Skeletal muscle tissue (tissue), 4 donors: Measurements from ENCODE around the gene SULT1E1. TPM values are rescaled to one million over a fixed set of nuclear protein-coding genes. Genes with fewer than 3 reads are reported as not detected.

Source experiments
- H3K27ac ChIP-seq: one replicate; pipeline ENCODE4 v1.7.0; 2013; ENCODE audit warnings: mild to moderate bottlenecking, low read depth, low read length, inconsistent platforms
- H3K27me3 ChIP-seq, 3 donors: one replicate each; pipeline ENCODE4 v1.7.0; 2013; ENCODE audit warnings: low read length in 3 of 3; ENCODE audit not compliant: control insufficient read depth in 3 of 3, insufficient read depth in 3 of 3
- H3K36me3 ChIP-seq, 3 donors: one replicate each; pipeline ENCODE4 v1.7.0; 2013; ENCODE audit warnings: low read length in 3 of 3; ENCODE audit not compliant: control insufficient read depth in 3 of 3, insufficient read depth in 3 of 3
- H3K4me1 ChIP-seq, 3 donors: one replicate each; pipeline ENCODE4 v1.7.0; 2013; ENCODE audit warnings: low read length in 3 of 3, mild to moderate bottlenecking in 3 of 3; ENCODE audit not compliant: control insufficient read depth in 3 of 3, insufficient read depth in 3 of 3
- H3K4me3 ChIP-seq, 3 donors: one replicate each; pipeline ENCODE4 v1.7.0; 2013; ENCODE audit warnings: low read length in 3 of 3
- H3K9ac ChIP-seq, 3 donors: one replicate each; pipeline ENCODE4 v1.7.0; 2013; ENCODE audit warnings: low read length in 3 of 3, mild to moderate bottlenecking in 3 of 3, moderate library complexity in 2 of 3, low read depth in 1 of 3
- H3K9me3 ChIP-seq, 3 donors: one replicate each; pipeline ENCODE4 v1.7.0; 2013; ENCODE audit warnings: low read length in 3 of 3; ENCODE audit not compliant: control insufficient read depth in 3 of 3
- total RNA-seq: library from RNA; depleted of rRNA; stranded (reverse); fragments of >200 nt; gene quantifications from one replicate; pipeline ENCODE4 v1.2.3, GENCODE V29; 2014
- donor health status: Osteomylitis.

SULT1E1 gene
- total RNA-seq, 1 donor from 2014 or later, result 29.7 TPM

- Histone ChIP-seq H3K9ac (no peak overlapping the region), H3K9me3 (no peaks in the 10 kb centered on the region), H3K27ac (no peak overlapping the region), H3K4me1 (no peaks in the 10 kb centered on the region), H3K27me3 (no peaks in the 10 kb centered on the region), H3K4me3 (no peak overlapping the region), H3K36me3 (no peaks in the 10 kb centered on the region)
These were observed 10.6 kb downstream of the SULT1E1 start for GRCh38 chr4:69849297-69849696.

GRCh38 chr4:69848028-69848427 lies 11.9 kb downstream of the SULT1E1 start:
- no peaks in the 10 kb centered on the region for H3K27me3 ChIP-seq
- no peak overlapping the region for H3K27ac ChIP-seq
- no peaks in the 10 kb centered on the region for H3K4me1 ChIP-seq
- no peaks in the 10 kb centered on the region for H3K9me3 ChIP-seq
- H3K9ac ChIP-seq, result no peak overlapping the region
- H3K4me3 ChIP-seq, result no peak overlapping the region
- H3K36me3 ChIP-seq, result no peaks in the 10 kb centered on the region

- Histone ChIP-seq H3K36me3 (no peaks in the 10 kb centered on the region), H3K27ac (no peak overlapping the region), H3K9me3 (no peaks in the 10 kb centered on the region), H3K4me3 (no peak overlapping the region), H3K9ac (no peak overlapping the region), H3K27me3 (no peaks in the 10 kb centered on the region), H3K4me1 (no peaks in the 10 kb centered on the region)
These were observed 16.0 kb downstream of the SULT1E1 start for GRCh38 chr4:69843932-69844331.

DNA sequence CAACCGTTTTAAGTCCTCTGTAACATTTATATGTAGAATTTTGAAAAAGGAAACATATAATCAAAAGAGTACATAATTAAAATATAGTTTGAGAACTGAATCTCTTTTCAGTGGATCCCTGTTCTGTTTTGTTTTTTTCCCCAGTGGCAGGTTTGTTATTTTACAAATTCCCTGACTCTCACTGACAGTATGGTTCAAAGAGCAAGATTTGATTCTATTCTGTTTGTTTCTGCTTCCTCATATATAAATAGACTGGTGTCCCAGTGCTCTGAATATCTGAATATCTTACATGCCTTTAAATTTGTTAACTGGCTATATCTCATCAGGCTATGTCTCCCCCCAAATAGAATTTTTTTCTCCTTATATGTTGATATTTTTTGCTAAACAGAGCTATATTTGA lies 16.6 kb downstream of the SULT1E1 start:
- Histone ChIP-seq H3K4me1 (no peaks in the 10 kb centered on the region), H3K27me3 (no peaks in the 10 kb centered on the region), H3K4me3 (no peak overlapping the region), H3K9ac (no peak overlapping the region), H3K27ac (no peak overlapping the region), H3K9me3 (no peaks in the 10 kb centered on the region), H3K36me3 (no peaks in the 10 kb centered on the region)

GRCh38 chr4:69838977-69839376 lies 21.0 kb downstream of the SULT1E1 start:
- H3K9ac ChIP-seq, result no peak overlapping the region
- H3K4me3 ChIP-seq, result no peak overlapping the region

GRCh38 chr4:69836287-69836686 lies 23.7 kb downstream of the SULT1E1 start:
- H3K36me3 ChIP-seq, result no peaks in the 10 kb centered on the region
- no peaks in the 10 kb centered on the region for H3K27me3 ChIP-seq
- H3K4me3 ChIP-seq, result no peak overlapping the region
- H3K9me3 ChIP-seq, result no peaks in the 10 kb centered on the region
- H3K4me1 ChIP-seq, result no peaks in the 10 kb centered on the region
- no peak overlapping the region for H3K27ac ChIP-seq
- H3K9ac ChIP-seq, result no peak overlapping the region

More at GRCh38 chr4:69838977-69839376, 21.0 kb downstream of the SULT1E1 start:
- Histone ChIP-seq H3K27me3 (no peaks in the 10 kb centered on the region), H3K36me3 (no peaks in the 10 kb centered on the region), H3K27ac (no peak overlapping the region), H3K4me1 (no peaks in the 10 kb centered on the region), H3K9me3 (no peaks in the 10 kb centered on the region)

GRCh38 chr4:69835766-69836165 lies 24.2 kb downstream of the SULT1E1 start:
- H3K4me1 ChIP-seq, result no peaks in the 10 kb centered on the region
- no peak overlapping the region for H3K9ac ChIP-seq
- no peaks in the 10 kb centered on the region for H3K36me3 ChIP-seq
- no peaks in the 10 kb centered on the region for H3K27me3 ChIP-seq
- H3K27ac ChIP-seq, result no peak overlapping the region
- H3K9me3 ChIP-seq, result no peaks in the 10 kb centered on the region
- H3K4me3 ChIP-seq, result no peak overlapping the region

DNA sequence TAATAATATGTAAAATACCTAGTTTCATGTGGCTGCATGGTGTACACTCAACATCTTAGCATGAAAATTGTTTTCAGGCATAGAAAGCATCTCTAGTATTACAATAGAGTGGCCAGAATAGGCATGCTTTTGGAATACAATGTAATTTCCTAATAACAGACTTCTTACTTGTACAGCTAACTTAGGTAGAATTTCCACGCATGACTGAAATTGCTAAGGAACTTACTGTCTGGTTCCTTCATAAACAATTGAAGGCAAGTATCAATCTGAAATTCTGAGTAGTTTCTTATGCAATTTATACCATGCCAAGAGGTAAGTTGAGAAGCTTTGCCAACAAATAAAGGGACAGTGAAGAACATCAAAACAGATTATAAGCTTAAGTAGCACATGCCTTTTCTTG lies 26.7 kb downstream of the SULT1E1 start:
- Histone ChIP-seq H3K27ac (no peak overlapping the region), H3K4me1 (no peaks in the 10 kb centered on the region), H3K36me3 (no peaks in the 10 kb centered on the region), H3K4me3 (no peak overlapping the region), H3K9ac (no peak overlapping the region), H3K27me3 (no peaks in the 10 kb centered on the region), H3K9me3 (no peaks in the 10 kb centered on the region)

- no peak overlapping the region for H3K9ac ChIP-seq
- H3K27ac ChIP-seq, result no peak overlapping the region
- no peaks in the 10 kb centered on the region for H3K9me3 ChIP-seq
- H3K36me3 ChIP-seq, result no peaks in the 10 kb centered on the region
- H3K4me1 ChIP-seq, result no peaks in the 10 kb centered on the region
- H3K27me3 ChIP-seq, result no peaks in the 10 kb centered on the region
- H3K4me3 ChIP-seq, result no peak overlapping the region
These were observed 27.5 kb downstream of the SULT1E1 start for GRCh38 chr4:69832326-69833030.

DNA sequence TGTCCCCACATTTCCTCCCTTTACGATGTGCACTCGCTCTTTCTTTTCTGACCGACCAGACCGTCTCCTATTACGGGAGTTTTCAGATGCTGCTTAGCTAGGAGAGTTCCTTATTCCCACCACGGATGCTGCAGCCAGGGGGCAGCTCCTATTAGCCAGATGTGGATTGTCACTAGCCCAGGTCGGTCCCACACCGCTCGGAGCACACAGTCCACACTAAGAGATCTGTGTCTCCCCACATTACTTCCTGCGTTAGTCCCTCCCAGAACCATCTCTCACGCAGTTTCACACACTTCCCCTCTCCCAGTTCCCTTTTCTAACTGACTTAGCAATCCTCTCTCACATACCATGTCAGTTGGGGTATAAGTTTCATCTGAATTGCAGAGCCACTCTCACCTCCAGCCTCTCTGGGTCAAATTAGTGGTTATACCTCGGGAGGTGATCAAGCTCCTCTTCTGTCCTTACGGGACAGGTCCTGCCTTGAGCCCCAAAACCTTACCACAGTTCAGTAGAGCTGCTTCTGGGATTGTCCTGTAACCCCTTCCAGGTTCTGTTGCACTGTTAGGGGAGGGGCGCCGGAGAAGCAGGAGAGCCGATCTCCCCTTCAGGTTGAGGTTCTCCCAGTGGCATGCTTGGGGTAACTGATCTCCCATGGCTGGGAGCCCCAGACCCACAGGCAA lies 28.2 kb downstream of the SULT1E1 start:
- Histone ChIP-seq H3K36me3 (no peaks in the 10 kb centered on the region), H3K27ac (no peak overlapping the region), H3K9me3 (no peaks in the 10 kb centered on the region), H3K9ac (no peak overlapping the region), H3K4me1 (no peaks in the 10 kb centered on the region), H3K4me3 (no peak overlapping the region), H3K27me3 (no peaks in the 10 kb centered on the region)
